ENCODE data around the gene GLRA2. TPM values are rescaled to one million over a fixed set of nuclear protein-coding genes. Genes with fewer than 3 reads are reported as not detected.

GLRA2 gene
- total RNA-seq, 1 experiment from 2014 or later: not detected

DNA sequence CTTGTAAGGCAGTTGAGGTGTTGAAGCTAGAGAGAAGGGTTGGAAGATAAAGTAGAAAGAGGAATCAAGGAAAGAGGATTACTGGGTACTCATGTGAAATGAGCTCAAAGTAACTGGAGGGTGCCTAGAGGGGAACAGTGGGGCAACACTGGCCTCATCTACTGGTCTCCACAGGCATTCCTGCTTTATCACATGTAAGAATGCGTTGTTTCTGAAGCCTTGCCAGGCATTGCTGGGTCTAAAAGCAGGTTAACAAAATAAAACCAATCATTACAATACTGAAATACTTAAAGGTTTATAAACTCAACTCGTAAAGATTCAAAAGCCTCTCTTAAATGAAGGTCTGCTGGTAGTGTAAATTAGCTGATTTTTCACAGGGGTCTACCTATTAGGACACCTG, 247.6 kb downstream of the GLRA2 start:
- no TSS peak for BruUV-seq (replicated peaks)
- Histone ChIP-seq H3K27ac (ENCODE audit: low read length) (no peak overlapping the region), H3K4me3 (ENCODE audit: low read depth in 2 of 2, low read length in 2 of 2) (no peak overlapping the region), H3K27me3 (ENCODE audit: control insufficient read depth, insufficient read depth, low read length) (no peaks in the 10 kb centered on the region), H3K9me3 (ENCODE audit: control insufficient read depth, insufficient read depth, low read depth, low read length) (no peaks in the 10 kb centered on the region), H3K36me3 (ENCODE audit: control insufficient read depth, insufficient read depth, low read length) (no peaks in the 10 kb centered on the region), H3K4me1 (ENCODE audit: control insufficient read depth, insufficient read depth, low read length) (no peaks in the 10 kb centered on the region)
- ChIA-PET POLR2A (no interaction called here), CTCF (no interaction called here)
- DNase-seq (ENCODE audit: low read depth, low spot score) (no peak), ATAC-seq (no peak)
- TF ChIP-seq, protein P1, sequence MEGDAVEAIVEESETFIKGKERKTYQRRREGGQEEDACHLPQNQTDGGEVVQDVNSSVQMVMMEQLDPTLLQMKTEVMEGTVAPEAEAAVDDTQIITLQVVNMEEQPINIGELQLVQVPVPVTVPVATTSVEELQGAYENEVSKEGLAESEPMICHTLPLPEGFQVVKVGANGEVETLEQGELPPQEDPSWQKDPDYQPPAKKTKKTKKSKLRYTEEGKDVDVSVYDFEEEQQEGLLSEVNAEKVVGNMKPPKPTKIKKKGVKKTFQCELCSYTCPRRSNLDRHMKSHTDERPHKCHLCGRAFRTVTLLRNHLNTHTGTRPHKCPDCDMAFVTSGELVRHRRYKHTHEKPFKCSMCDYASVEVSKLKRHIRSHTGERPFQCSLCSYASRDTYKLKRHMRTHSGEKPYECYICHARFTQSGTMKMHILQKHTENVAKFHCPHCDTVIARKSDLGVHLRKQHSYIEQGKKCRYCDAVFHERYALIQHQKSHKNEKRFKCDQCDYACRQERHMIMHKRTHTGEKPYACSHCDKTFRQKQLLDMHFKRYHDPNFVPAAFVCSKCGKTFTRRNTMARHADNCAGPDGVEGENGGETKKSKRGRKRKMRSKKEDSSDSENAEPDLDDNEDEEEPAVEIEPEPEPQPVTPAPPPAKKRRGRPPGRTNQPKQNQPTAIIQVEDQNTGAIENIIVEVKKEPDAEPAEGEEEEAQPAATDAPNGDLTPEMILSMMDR (IDR thresholded peaks at IDR 0.05): no peak
- no peak for TF ChIP-seq TCF7L2 (IDR thresholded peaks at IDR 0.05; ENCODE audit: low read depth, low read length)
- no peak for TF ChIP-seq POLR2AphosphoS5 (IDR thresholded peaks at IDR 0.05; ENCODE audit: low read depth, low read length)
- TF ChIP-seq SIN3A (IDR thresholded peaks at IDR 0.05; ENCODE audit: borderline replicate concordance, insufficient read depth, low read depth, low read length): no peak
- no peak for TF ChIP-seq REST (IDR thresholded peaks at IDR 0.05; ENCODE audit: insufficient read depth in 1 of 2, low read depth in 2 of 2, low read length in 1 of 2)
- intact Hi-C loops (cut with micrococcal nuclease; ENCODE audit: unreplicated experiment): no loop called here
- in situ Hi-C loops (cut with HindIII; ENCODE audit: low pct_unique_long_range_greater_than_20kb, low sequenced_read_pairs): no loop called here

DNA sequence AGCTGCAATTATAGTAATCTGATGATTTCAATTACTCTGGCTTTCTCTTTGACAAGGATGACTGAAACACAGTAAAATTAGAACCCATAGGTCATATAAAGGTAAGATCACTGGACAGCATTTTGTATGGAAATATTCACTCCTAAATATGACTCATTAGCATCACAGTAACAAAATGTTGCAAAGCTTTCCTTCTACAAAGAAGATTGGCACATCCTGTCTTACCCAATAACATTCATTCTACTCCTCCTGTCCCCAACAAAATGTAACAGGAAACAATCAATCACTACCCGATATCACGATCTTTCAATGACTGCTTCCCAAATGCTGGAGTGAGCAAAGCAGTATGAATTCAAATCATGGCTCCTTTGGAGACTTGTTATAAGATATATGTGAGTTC, 248.2 kb downstream of the GLRA2 start:
- in situ Hi-C loops (cut with HindIII; ENCODE audit: low pct_unique_long_range_greater_than_20kb, low sequenced_read_pairs): no loop called here
- Histone ChIP-seq H3K36me3 (ENCODE audit: control insufficient read depth, insufficient read depth, low read length) (no peaks in the 10 kb centered on the region), H3K27ac (ENCODE audit: low read length) (no peak overlapping the region), H3K4me3 (ENCODE audit: low read depth in 2 of 2, low read length in 2 of 2) (no peak overlapping the region), H3K4me1 (ENCODE audit: control insufficient read depth, insufficient read depth, low read length) (no peaks in the 10 kb centered on the region), H3K9me3 (ENCODE audit: control insufficient read depth, insufficient read depth, low read depth, low read length) (no peaks in the 10 kb centered on the region), H3K27me3 (ENCODE audit: control insufficient read depth, insufficient read depth, low read length) (no peaks in the 10 kb centered on the region)
- no peak for DNase-seq (ENCODE audit: low read depth, low spot score)
- CTCF ChIA-PET: no interaction called here
- POLR2A ChIA-PET: no interaction called here
- intact Hi-C loops (cut with micrococcal nuclease; ENCODE audit: unreplicated experiment): no loop called here
- ATAC-seq: no peak
- TF ChIP-seq SIN3A (IDR thresholded peaks at IDR 0.05; ENCODE audit: borderline replicate concordance, insufficient read depth, low read depth, low read length) (no peak), POLR2AphosphoS5 (IDR thresholded peaks at IDR 0.05; ENCODE audit: low read depth, low read length) (no peak), REST (IDR thresholded peaks at IDR 0.05; ENCODE audit: insufficient read depth in 1 of 2, low read depth in 2 of 2, low read length in 1 of 2) (no peak), TCF7L2 (IDR thresholded peaks at IDR 0.05; ENCODE audit: low read depth, low read length) (no peak)
- TF ChIP-seq, protein P1 (IDR thresholded peaks at IDR 0.05): no peak
- BruUV-seq (replicated peaks): no TSS peak

Data from Panc1 (cell line).